Measurements from ENCODE around the gene ACOX1.

ACOX1 gene

GRCh38 chr17:75941442-75941819 lies 37.5 kb downstream of the ACOX1 start:
- Histone ChIP-seq H3K79me2 (ENCODE audit: insufficient read depth, low read depth) (no peaks in the 10 kb centered on the region), H4K20me1 (ENCODE audit: insufficient read depth) (no peaks in the 10 kb centered on the region), H3K4me3 (IDR thresholded peaks at IDR 0.05; ENCODE audit: insufficient read depth, low read depth, low read length) (no peak overlapping the region), H3K4me1 (ENCODE audit: low read depth, poor library complexity, severe bottlenecking) (peaks cover 12% of the 10 kb centered on the region), H3K27ac (peak overlapping the region; percentile 20; the same call in 1 of the 2 replicates), H3K9ac (peak overlapping the region; percentile 78; the same call in 1 of the 2 replicates), H3K27me3 (ENCODE audit: insufficient read depth, low read depth) (no peaks in the 10 kb centered on the region), H3K4me2 (peak overlapping the region; percentile 72), H3K36me3 (ENCODE audit: insufficient read depth) (no peaks in the 10 kb centered on the region), H2AFZ (ENCODE audit: low read depth) (peak overlapping the region; percentile 92)
- TF ChIP-seq CTCF (conservative IDR thresholded peaks at IDR 0.05; ENCODE audit: low read depth, low read length): no peak

GRCh38 chr17:75940727-75941441 lies 38.1 kb downstream of the ACOX1 start, which contains the start of gene FBF1:
FBF1 (minus strand) TSS chr17:75941042; CDS start chr17:75938149, 2,893 bp downstream.
- no peaks in the 10 kb centered on the region for H4K20me1 ChIP-seq (ENCODE audit: insufficient read depth)
- TF ChIP-seq CTCF (conservative IDR thresholded peaks at IDR 0.05; ENCODE audit: low read depth, low read length): no peak
- H3K36me3 ChIP-seq (ENCODE audit: insufficient read depth): no peaks in the 10 kb centered on the region
- peak within 1 kb of the TSS; percentile 20; the same call in 1 of the 2 replicates for H3K27ac ChIP-seq
- H3K79me2 ChIP-seq (ENCODE audit: insufficient read depth, low read depth): no peaks in the 10 kb centered on the region
- peaks cover 12% of the 10 kb centered on the region for H3K4me1 ChIP-seq (ENCODE audit: low read depth, poor library complexity, severe bottlenecking)
- peak within 1 kb of the TSS; percentile 78 for H3K9ac ChIP-seq
- peak within 1 kb of the TSS; percentile 92 for H2AFZ ChIP-seq (ENCODE audit: low read depth)
- no peaks in the 10 kb centered on the region for H3K27me3 ChIP-seq (ENCODE audit: insufficient read depth, low read depth)
- no peak within 1 kb of the TSS for H3K4me3 ChIP-seq (IDR thresholded peaks at IDR 0.05; ENCODE audit: insufficient read depth, low read depth, low read length)
- peak within 1 kb of the TSS; percentile 72 for H3K4me2 ChIP-seq

GRCh38 chr17:75937652-75938051 lies 41.3 kb downstream of the ACOX1 start:
- Histone ChIP-seq H3K79me2 (ENCODE audit: insufficient read depth, low read depth) (no peaks in the 10 kb centered on the region), H3K27me3 (ENCODE audit: insufficient read depth, low read depth) (no peaks in the 10 kb centered on the region), H3K4me2 (no peak overlapping the region), H3K9ac (no peak overlapping the region), H3K36me3 (ENCODE audit: insufficient read depth) (no peaks in the 10 kb centered on the region), H3K27ac (no peak overlapping the region), H2AFZ (ENCODE audit: low read depth) (no peak overlapping the region), H3K4me1 (ENCODE audit: low read depth, poor library complexity, severe bottlenecking) (peaks cover 12% of the 10 kb centered on the region), H3K4me3 (IDR thresholded peaks at IDR 0.05; ENCODE audit: insufficient read depth, low read depth, low read length) (no peak overlapping the region), H4K20me1 (ENCODE audit: insufficient read depth) (no peaks in the 10 kb centered on the region)
- TF ChIP-seq CTCF (conservative IDR thresholded peaks at IDR 0.05; ENCODE audit: low read depth, low read length): no peak

GRCh38 chr17:75933808-75934207 lies 45.2 kb downstream of the ACOX1 start:
- TF ChIP-seq CTCF (conservative IDR thresholded peaks at IDR 0.05; ENCODE audit: low read depth, low read length): no peak
- H3K9ac ChIP-seq: no peak overlapping the region
- H3K4me1 ChIP-seq (ENCODE audit: low read depth, poor library complexity, severe bottlenecking): no peaks in the 10 kb centered on the region
- H3K36me3 ChIP-seq (ENCODE audit: insufficient read depth): no peaks in the 10 kb centered on the region
- H3K4me3 ChIP-seq (IDR thresholded peaks at IDR 0.05; ENCODE audit: insufficient read depth, low read depth, low read length): no peak overlapping the region
- H3K4me2 ChIP-seq: no peak overlapping the region
- H3K27ac ChIP-seq: no peak overlapping the region
- no peaks in the 10 kb centered on the region for H3K79me2 ChIP-seq (ENCODE audit: insufficient read depth, low read depth)
- H4K20me1 ChIP-seq (ENCODE audit: insufficient read depth): no peaks in the 10 kb centered on the region
- no peaks in the 10 kb centered on the region for H3K27me3 ChIP-seq (ENCODE audit: insufficient read depth, low read depth)
- H2AFZ ChIP-seq (ENCODE audit: low read depth): no peak overlapping the region
